Mammary epithelial cell (primary cell): ENCODE measurements around the gene HOXA3.

ENCODE experiments used
- EZH2 ChIP-seq: IDR thresholded peaks from 2 replicates; pipeline ENCODE4 v1.6.1; 2012; ENCODE audit warnings: low read length, inconsistent platforms, borderline replicate concordance
- TF ChIP-seq, protein P1 (sequence below), 2 donors: IDR thresholded peaks in 1 of 2; conservative IDR thresholded peaks in 1 of 2; 2 replicates each; pipeline ENCODE4 v1.5.1; 2011 to 2012; ENCODE audit warnings: inconsistent platforms in 2 of 2, low read length in 2 of 2, mild to moderate bottlenecking in 2 of 2, control low read depth in 1 of 2, low read depth in 1 of 2; ENCODE audit not compliant: insufficient read depth in 1 of 2; ENCODE audit errors: extremely low read depth in 1 of 2

DNA sequence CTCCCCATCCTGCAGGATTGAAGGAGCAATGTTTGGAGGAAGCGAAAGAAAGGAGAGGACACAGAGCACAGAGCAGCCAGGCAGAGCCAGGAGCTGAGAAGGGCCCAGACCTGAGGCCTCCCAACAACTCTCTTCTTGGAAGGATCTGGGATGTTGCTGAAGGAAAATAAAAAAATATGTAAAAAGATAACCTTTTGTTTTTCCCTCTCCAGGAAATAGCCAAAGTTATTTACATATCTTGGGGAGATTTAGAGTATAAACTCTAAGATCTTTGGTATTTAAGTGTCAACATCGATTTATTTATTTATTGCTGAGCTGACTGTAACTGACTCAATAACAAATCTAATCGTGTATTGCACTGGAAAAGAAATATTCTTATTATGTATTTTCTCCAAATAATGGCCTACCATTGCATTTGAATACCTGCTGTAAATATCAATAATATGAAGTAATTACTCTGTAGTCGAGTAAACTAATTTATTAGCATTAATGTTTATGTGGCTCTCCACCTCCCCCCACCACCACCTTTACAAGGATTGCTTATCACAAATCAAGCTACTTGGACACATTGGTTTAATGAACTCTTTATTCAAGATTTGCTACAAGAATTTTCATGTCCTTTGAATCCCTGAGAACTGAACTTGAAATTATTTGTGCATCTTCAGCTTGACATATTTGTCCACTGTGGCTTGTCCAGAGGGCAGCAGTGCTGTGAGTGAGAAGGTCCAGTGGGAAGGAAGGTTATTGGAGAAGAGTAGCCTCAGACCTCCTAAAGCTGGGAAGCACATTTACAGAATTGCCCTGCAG is 34.5 kb upstream of the HOXA3 start:
- TF ChIP-seq EZH2: no peak
- TF ChIP-seq, protein P1, sequence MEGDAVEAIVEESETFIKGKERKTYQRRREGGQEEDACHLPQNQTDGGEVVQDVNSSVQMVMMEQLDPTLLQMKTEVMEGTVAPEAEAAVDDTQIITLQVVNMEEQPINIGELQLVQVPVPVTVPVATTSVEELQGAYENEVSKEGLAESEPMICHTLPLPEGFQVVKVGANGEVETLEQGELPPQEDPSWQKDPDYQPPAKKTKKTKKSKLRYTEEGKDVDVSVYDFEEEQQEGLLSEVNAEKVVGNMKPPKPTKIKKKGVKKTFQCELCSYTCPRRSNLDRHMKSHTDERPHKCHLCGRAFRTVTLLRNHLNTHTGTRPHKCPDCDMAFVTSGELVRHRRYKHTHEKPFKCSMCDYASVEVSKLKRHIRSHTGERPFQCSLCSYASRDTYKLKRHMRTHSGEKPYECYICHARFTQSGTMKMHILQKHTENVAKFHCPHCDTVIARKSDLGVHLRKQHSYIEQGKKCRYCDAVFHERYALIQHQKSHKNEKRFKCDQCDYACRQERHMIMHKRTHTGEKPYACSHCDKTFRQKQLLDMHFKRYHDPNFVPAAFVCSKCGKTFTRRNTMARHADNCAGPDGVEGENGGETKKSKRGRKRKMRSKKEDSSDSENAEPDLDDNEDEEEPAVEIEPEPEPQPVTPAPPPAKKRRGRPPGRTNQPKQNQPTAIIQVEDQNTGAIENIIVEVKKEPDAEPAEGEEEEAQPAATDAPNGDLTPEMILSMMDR (conservative IDR thresholded peaks at IDR 0.05 in 1 of 2, IDR thresholded peaks at IDR 0.05 in 1 of 2; ENCODE audit: extremely low read depth in 1 of 2, insufficient read depth in 1 of 2, low read depth in 1 of 2, low read length in 2 of 2): no peak
